H1 (cell line): ENCODE results near the gene CHST8. TPM values are rescaled to one million over a fixed set of nuclear protein-coding genes. Genes with fewer than 3 reads are reported as not detected.

Experiments used
- CTCF ChIA-PET: fragments of 300-600 bp; sonication (Branson Sonifier 250); formaldehyde crosslinking; loops from one replicate; lab custom pipeline; 2021; ENCODE audit not compliant: partially characterized antibody; lab: Charles Lee
- POLR2A ChIA-PET: fragments of 300-600 bp; sonication (Branson Sonifier 250); formaldehyde crosslinking; loops from one replicate; lab custom pipeline; 2021; ENCODE audit warnings: inconsistent platforms; ENCODE audit not compliant: partially characterized antibody; lab: Charles Lee
- DNase-seq, 2 experiments: peaks; one replicate each; pipeline versions ENCODE4 v3.0.0 to v3.0.0-alpha.2; 2010 to 2022; ENCODE audit warnings: low spot score in 2 of 2, low read depth in 1 of 2, mixed read lengths in 1 of 2
- FAIRE-seq: peaks from 2 replicates; lab custom pipeline; 2011; peaks lifted over from hg19 to GRCh38; lab: Jason Lieb, UNC
- H2AFZ ChIP-seq: 2 replicates; pipeline ENCODE4 v1.8.1; 2012; ENCODE audit warnings: low read length, inconsistent platforms
- H2AK5ac ChIP-seq: 2 replicates; pipeline ENCODE4 v1.6.1; 2013; ENCODE audit warnings: low read depth, low read length
- H2BK120ac ChIP-seq: replicated peaks from 2 replicates; pipeline ENCODE3; 2013; ENCODE audit warnings: low read depth, low read length, inconsistent platforms
- H2BK12ac ChIP-seq: 2 replicates; pipeline ENCODE4 v1.6.1; 2013; ENCODE audit warnings: low read depth, low read length
- H2BK15ac ChIP-seq: 2 replicates; pipeline ENCODE4 v1.6.1; 2013; ENCODE audit warnings: low read length
- H2BK20ac ChIP-seq: 2 replicates; pipeline ENCODE4 v1.6.1; 2013; ENCODE audit warnings: low read length
- H2BK5ac ChIP-seq: 2 replicates; pipeline ENCODE4 v1.6.1; 2013; ENCODE audit warnings: low read depth, low read length
- H3K14ac ChIP-seq: 2 replicates; pipeline ENCODE4 v1.6.1; 2013; ENCODE audit warnings: inconsistent platforms; ENCODE audit not compliant: insufficient read length
- H3K18ac ChIP-seq: 2 replicates; pipeline ENCODE4 v1.6.1; 2013; ENCODE audit warnings: low read length; ENCODE audit errors: extremely low read depth
- H3K23ac ChIP-seq: 2 replicates; pipeline ENCODE4 v1.6.1; 2013; ENCODE audit warnings: inconsistent platforms; ENCODE audit not compliant: insufficient read length
- H3K23me2 ChIP-seq: 2 replicates; pipeline ENCODE4 v1.6.1; 2013; ENCODE audit warnings: low read depth, low read length
- H3K27ac ChIP-seq: 2 replicates; pipeline ENCODE4 v1.6.1; 2011; ENCODE audit warnings: low read depth, low read length, inconsistent platforms
- H3K27me3 ChIP-seq, 4 experiments: replicated peaks in 1 of 4; 1 replicate in 1 of 4; 2 replicates in 3 of 4; pipeline versions ENCODE4 v1.6.1 to v1.8.1; 2011 to 2013; ENCODE audit warnings: low read length in 3 of 4, mild to moderate bottlenecking in 3 of 4, inconsistent platforms in 2 of 4, mixed read lengths in 2 of 4, moderate library complexity in 1 of 4; ENCODE audit not compliant: control insufficient read depth in 3 of 4, insufficient read depth in 3 of 4; ENCODE audit errors: extremely low read depth in 1 of 4
- H3K36me3 ChIP-seq, 4 experiments: 2 replicates each; pipeline versions ENCODE4 v1.6.1 to v1.8.1; 2011 to 2013; ENCODE audit warnings: mild to moderate bottlenecking in 4 of 4, low read length in 3 of 4, moderate library complexity in 2 of 4, control low read depth in 1 of 4, inconsistent platforms in 1 of 4; ENCODE audit not compliant: insufficient read depth in 4 of 4, control insufficient read depth in 2 of 4
- H3K4ac ChIP-seq: replicated peaks from 2 replicates; pipeline ENCODE3; 2013; ENCODE audit warnings: low read length, low read depth, mixed read lengths, inconsistent platforms; ENCODE audit not compliant: insufficient read length
- H3K4me1 ChIP-seq, 4 experiments: replicated peaks in 1 of 4; 1 replicate in 1 of 4; 2 replicates in 3 of 4; pipeline versions ENCODE4 v1.6.1 to v1.8.1; 2011 to 2013; ENCODE audit warnings: low read length in 3 of 4, inconsistent platforms in 2 of 4, mixed read lengths in 1 of 4; ENCODE audit not compliant: insufficient read depth in 4 of 4, control insufficient read depth in 3 of 4
- H3K4me2 ChIP-seq, 2 experiments: 2 replicates each; pipeline versions ENCODE4 v1.6.1 to v1.8.1; 2011 to 2013; ENCODE audit warnings: low read depth in 2 of 2, low read length in 2 of 2, control low read depth in 1 of 2, inconsistent platforms in 1 of 2, mild to moderate bottlenecking in 1 of 2; ENCODE audit not compliant: insufficient read depth in 1 of 2
- H3K4me3 ChIP-seq, 4 experiments: fragments of 200-600, 300-600 bp in 1 of 4; sonication (generic), shearing (Covaris generic), sonication (Bioruptor Twin) in 1 of 4; 2 replicates each; pipeline versions ENCODE4 v1.5.1 to v1.8.1; 2011 to 2016; ENCODE audit warnings: low read length in 4 of 4, low read depth in 3 of 4, control low read depth in 2 of 4, inconsistent platforms in 2 of 4, mild to moderate bottlenecking in 2 of 4, mixed read lengths in 1 of 4, moderate library complexity in 1 of 4; ENCODE audit not compliant: insufficient read depth in 2 of 4; ENCODE audit errors: extremely low read depth in 1 of 4
- H3K56ac ChIP-seq: replicated peaks from 2 replicates; pipeline ENCODE3; 2013; ENCODE audit warnings: low read depth, mild to moderate bottlenecking, mixed read lengths, low read length, inconsistent platforms; ENCODE audit not compliant: insufficient read length
- H3K79me1 ChIP-seq: 2 replicates; pipeline ENCODE4 v1.6.1; 2013; ENCODE audit warnings: low read depth, low read length, control low read depth
- H3K79me2 ChIP-seq, 2 experiments: 2 replicates each; pipeline versions ENCODE4 v1.6.1 to v1.8.1; 2012 to 2013; ENCODE audit warnings: low read length in 2 of 2, mild to moderate bottlenecking in 2 of 2, inconsistent platforms in 1 of 2; ENCODE audit not compliant: insufficient read depth in 2 of 2, control insufficient read depth in 1 of 2
- H3K9ac ChIP-seq, 4 experiments: replicated peaks in 1 of 4; 1 replicate in 1 of 4; 2 replicates in 3 of 4; pipeline versions ENCODE4 v1.6.1 to v1.8.1; 2011 to 2013; ENCODE audit warnings: low read depth in 3 of 4, low read length in 3 of 4, control low read depth in 2 of 4, mild to moderate bottlenecking in 2 of 4, moderate library complexity in 2 of 4, inconsistent platforms in 1 of 4; ENCODE audit errors: extremely low read depth in 1 of 4
- H3K9me3 ChIP-seq, 2 experiments: 2 replicates each; pipeline versions ENCODE4 v1.6.1 to v1.8.1; 2012 to 2013; ENCODE audit warnings: mild to moderate bottlenecking in 2 of 2, moderate library complexity in 2 of 2, control low read depth in 1 of 2, inconsistent platforms in 1 of 2, low read depth in 1 of 2, low read length in 1 of 2, mixed read lengths in 1 of 2; ENCODE audit not compliant: insufficient read depth in 2 of 2
- H4K20me1 ChIP-seq, 2 experiments: replicated peaks in 1 of 2; 2 replicates each; pipeline versions ENCODE3 to v1.8.1; 2011 to 2013; ENCODE audit warnings: inconsistent platforms in 2 of 2, low read length in 2 of 2, mild to moderate bottlenecking in 1 of 2; ENCODE audit not compliant: insufficient read depth in 2 of 2, control insufficient read depth in 1 of 2
- H4K5ac ChIP-seq: 2 replicates; pipeline ENCODE4 v1.6.1; 2013; ENCODE audit warnings: low read length, low read depth, mixed read lengths, inconsistent platforms; ENCODE audit not compliant: insufficient read length
- H4K8ac ChIP-seq: 2 replicates; pipeline ENCODE4 v1.8.0; 2013; ENCODE audit warnings: mild to moderate bottlenecking, moderate library complexity, low read length, inconsistent platforms; ENCODE audit not compliant: insufficient read depth; ENCODE audit errors: extremely low read depth
- H4K91ac ChIP-seq: replicated peaks from 2 replicates; pipeline ENCODE3; 2013; ENCODE audit warnings: low read length, mixed read lengths, inconsistent platforms; ENCODE audit not compliant: insufficient read length
- CTBP2 ChIP-seq: IDR thresholded peaks from 2 replicates; pipeline ENCODE4 v1.7.0; 2011; ENCODE audit warnings: borderline replicate concordance, mild to moderate bottlenecking, moderate library complexity, mixed read lengths, low read length; ENCODE audit not compliant: insufficient read depth, insufficient read length
- JUND ChIP-seq: IDR thresholded peaks from 2 replicates; pipeline ENCODE4 v1.6.1; 2011; ENCODE audit warnings: mild to moderate bottlenecking, improper control_type of control experiment, low read length
- PHF8 ChIP-seq: fragments of 200-600 bp; sonication (generic); conservative IDR thresholded peaks from 2 replicates; pipeline ENCODE4 v1.7.1; 2012; ENCODE audit warnings: low read depth, mild to moderate bottlenecking, inconsistent platforms, low read length, moderate library complexity
- SP4 ChIP-seq: IDR thresholded peaks from 2 replicates; pipeline ENCODE4 v1.6.1; 2012; ENCODE audit warnings: low read length, inconsistent platforms
- SRF ChIP-seq: IDR thresholded peaks from 2 replicates; pipeline ENCODE4 v1.6.1; 2011; ENCODE audit warnings: mild to moderate bottlenecking, low read depth, low read length, moderate library complexity
- WGBS, 2 experiments: shearing (Covaris generic) in 1 of 2; methylation state at CpG; one replicate each; pipeline versions ENCODE4 v1.1.6 to v1.1.7; 2013 to 2015; ENCODE audit warnings: low lambda C conversion rate in 2 of 2, mixed read lengths in 2 of 2, inconsistent platforms in 1 of 2, low coverage in 1 of 2, missing lambda C conversion rate in 1 of 2; ENCODE audit not compliant: insufficient replicate concordance in 2 of 2, insufficient coverage in 1 of 2, insufficient read length in 1 of 2; ENCODE audit errors: extremely low coverage in 1 of 2, missing lambda C conversion rate in 1 of 2; 5-methylcytosine and 5-hydroxymethylcytosine counted together
- polyA plus RNA-seq, 7 experiments: library from polyadenylated mRNA; depleted of rRNA in 3 of 7; stranded (reverse) in 5 of 7; unstranded in 2 of 7; fragments of >200 nt in 5 of 7; fragments of 200-250 nt in 2 of 7; gene quantifications; 1 replicate in 5 of 7; 2 replicates in 1 of 7; 4 replicates in 1 of 7; pipeline versions ENCODE4 v1.2.1 to v1.2.3, GENCODE V29; 2011 to 2013; ENCODE audit warnings: missing spikeins in 2 of 7, mixed read lengths in 2 of 7
- total RNA-seq: library from RNA; stranded (reverse); fragmentation: NEBNext Ultra II Directional; extraction: Animal tissue kit (Norgen Biotek cat#: 25700); gene quantifications from 2 replicates; pipeline ENCODE4 v1.2.1, GENCODE V29; 2021

CHST8 gene
- total and polyA plus RNA-seq, 2 of the 8 experiments (the other 6 are each of a cell fraction or from before 2014, with no cell fraction given), result 10.8 to 28.2 TPM

- Histone ChIP-seq H2BK15ac (peak overlapping the region; percentile 81; the same call in 1 of the 2 replicates), H3K4me1 (peaks cover 7 to 30% (median 19%) of the 10 kb centered on the region in 4 experiments), H3K9ac (no peak overlapping the region), H3K23me2 (peaks cover 1% of the 10 kb centered on the region; the same call in 1 of the 2 replicates), H2BK12ac (peak overlapping the region; percentile 90; the same call in 1 of the 2 replicates), H2AFZ (no peak overlapping the region), H4K91ac (peak overlapping the region; percentile 36), H3K79me2 (no peaks in the 10 kb centered on the region; a peak in 1 of 4 replicates), H3K27me3 (no peaks in the 10 kb centered on the region), H4K8ac (no peak overlapping the region), H2BK120ac (no peak overlapping the region), H3K4me2 (no peak overlapping the region), H4K5ac (no peak overlapping the region), H2BK5ac (peak overlapping the region; percentile 84; the same call in 1 of the 2 replicates), H3K27ac (no peak overlapping the region), H3K23ac (no peak overlapping the region), H3K4me3 (no peak overlapping the region), H2BK20ac (peak overlapping the region; percentile 80; the same call in 1 of the 2 replicates), H2AK5ac (peak overlapping the region; percentile 93; the same call in 1 of the 2 replicates), H3K14ac (no peak overlapping the region), H3K9me3 (no peaks in the 10 kb centered on the region), H4K20me1 (no peaks in the 10 kb centered on the region), H3K4ac (no peak overlapping the region), H3K56ac (no peak overlapping the region), H3K36me3 (no peaks in the 10 kb centered on the region), H3K18ac (peak overlapping the region; percentile 75; the same call in 1 of the 2 replicates), H3K79me1 (no peaks in the 10 kb centered on the region; the same call in none of the 2 replicates)
- 76% methylated on average over 8 of the region's 9 CpGs; no CpG with 5 or more reads in 1 of the 2 experiments for WGBS, 2 experiments
- FAIRE-seq, result no peak
- DNase-seq, result no peak
- ChIA-PET CTCF (interaction anchor here (0.7 to 2.0 kb wide), 3 partner anchors 10 to 137 kb away, joined by 3 to 12 read pairs (median 6); no protein-coding TSS in a partner anchor), POLR2A (interaction anchor here (2.0 kb wide), 1 partner anchor 18 kb away, joined by 11 read pairs; no protein-coding TSS in a partner anchor)
- no peak for TF ChIP-seq SRF
- TF ChIP-seq CTBP2, result no peak
- TF ChIP-seq JUND, result no peak
- no peak for TF ChIP-seq SP4
- TF ChIP-seq PHF8, result no peak
These were observed 19.0 kb downstream of the CHST8 start for GRCh38 chr19:33640773-33641172.
